ENCODE data around the gene CAPN1. TPM values are rescaled to one million over a fixed set of nuclear protein-coding genes. Genes with fewer than 3 reads are reported as not detected.

Gene CAPN1
- total and polyA plus RNA-seq, 9 of the 15 experiments (the other 6 are each of a cell fraction or from before 2014, with no cell fraction given) = 3.5 to 199 (median 61.6) TPM

- Histone ChIP-seq H2AFZ (ENCODE audit: low read depth, low read length) (peak overlapping the region; percentile 17; the same call in 1 of the 2 replicates), H3K79me2 (ENCODE audit: control insufficient read depth, insufficient read depth, low read length) (peaks cover 6% of the 10 kb centered on the region; the same call in 1 of the 3 replicates), H3K36me3 (ENCODE audit: control insufficient read depth, insufficient read depth, low read length) (no peaks in the 10 kb centered on the region), H3K27ac (ENCODE audit: extremely low read depth, low read depth, low read length) (no peak overlapping the region), H3K27me3 (ENCODE audit: control insufficient read depth in 2 of 2, insufficient read depth in 2 of 2, low read length in 2 of 2) (no peaks in the 10 kb centered on the region; a peak in 1 of 5 replicates), H4K20me1 (replicated peaks; ENCODE audit: control insufficient read depth, insufficient read depth, low read length) (no peaks in the 10 kb centered on the region), H3K9ac (ENCODE audit: insufficient read depth in 1 of 2, low read depth in 2 of 2, low read length in 2 of 2) (no peak overlapping the region), H3K4me1 (replicated peaks in 1 of 2; ENCODE audit: control insufficient read depth in 2 of 2, insufficient read depth in 2 of 2, low read length in 2 of 2) (peaks cover 25 to 38% of the 10 kb centered on the region in 2 experiments), H3K4me2 (ENCODE audit: insufficient read depth, low read length) (no peak overlapping the region), H3K9me1 (ENCODE audit: control insufficient read depth, insufficient read depth, low read length) (no peaks in the 10 kb centered on the region), H3K9me3 (replicated peaks; ENCODE audit: control insufficient read depth, insufficient read depth, low read depth, low read length) (no peaks in the 10 kb centered on the region), H3K4me3 (no peak overlapping the region)
- BruUV-seq (replicated peaks) = no TSS peak
- ATAC-seq (no peak), DNase-seq (ENCODE audit: extremely low read depth in 1 of 4, low spot score in 3 of 4) (no peak), FAIRE-seq (no peak)
- intact Hi-C loops (cut with micrococcal nuclease) (no loop called here), in situ Hi-C loops (cut with MboI) (no loop called here)
- CTCF ChIA-PET (ENCODE audit: low intra/inter-chr PET ratio) = no interaction called here
- WGBS (ENCODE audit: insufficient coverage, low coverage, missing lambda C conversion rate) = 84% methylated on average over 3 of the region's 3 CpGs
- TF ChIP-seq ZNF512 (tag; IDR thresholded peaks at IDR 0.05) (peak; percentile 88), PURB (CRISPR knock-in tag; IDR thresholded peaks at IDR 0.05; ENCODE audit: low read depth) (no peak), ARID4B (CRISPR knock-in tag; IDR thresholded peaks at IDR 0.05) (no peak), CCAR2 (IDR thresholded peaks at IDR 0.05; ENCODE audit: low read depth, low read length) (no peak)
- POLR2A ChIA-PET = interaction anchor here (0.6 to 1.3 kb wide), 4 partner anchors 14 to 669 kb away, joined by 3 to 4 read pairs (median 3); partner anchors contain the start of gene CAPN1
Observed at GRCh38 chr11:65166893-65167292, 14.8 kb upstream of the CAPN1 start.

All from K562 (cell line).